ENCODE data around the gene INTS7. TPM values are rescaled to one million over a fixed set of nuclear protein-coding genes. Genes with fewer than 3 reads are reported as not detected.

Gene INTS7
- polyA plus RNA-seq, 1 of the 3 experiments (the other 2 are of a cell fraction), result 8.7 TPM

DNA sequence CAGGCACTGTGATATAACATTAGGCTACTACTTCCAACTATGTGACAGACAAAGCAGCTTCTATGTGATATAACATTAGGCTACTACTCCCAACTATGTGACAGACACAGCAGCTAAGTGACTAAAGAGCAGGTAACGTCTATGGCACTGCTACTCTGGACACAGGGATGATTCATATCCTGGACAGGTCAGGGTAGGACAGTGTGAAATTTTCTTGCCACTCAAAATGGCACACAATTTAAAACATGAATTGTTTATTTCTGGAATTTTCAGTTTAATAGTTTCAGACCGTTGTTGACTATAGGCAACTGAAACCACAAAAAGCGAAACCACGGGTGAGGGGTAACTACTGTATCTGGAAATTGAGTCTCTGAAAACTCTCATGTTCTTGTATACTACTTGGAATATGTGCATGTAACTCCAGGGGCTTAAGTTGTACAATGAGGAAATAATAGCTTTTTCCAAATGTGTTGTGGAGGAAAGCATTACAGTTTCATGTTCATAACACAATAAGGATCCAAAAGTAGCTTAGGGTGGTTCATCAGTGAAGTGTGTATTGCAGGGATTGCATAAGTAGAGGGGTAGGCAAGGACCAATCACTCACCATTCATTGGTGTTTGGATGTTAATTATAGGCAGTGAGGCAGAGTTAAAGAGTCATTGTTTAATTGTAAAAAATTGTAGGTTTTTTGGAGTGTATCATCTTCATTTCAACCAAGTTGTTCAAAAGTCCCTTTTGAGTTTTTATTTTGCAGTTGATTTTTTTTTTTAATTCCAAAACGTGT lies 5.5 kb upstream of the INTS7 start:
- Histone ChIP-seq H3K9me2 (no peaks in the 10 kb centered on the region), H2AFZ (ENCODE audit: low read depth) (peak overlapping the region; percentile 59), H3K27me3 (ENCODE audit: insufficient read depth) (no peaks in the 10 kb centered on the region), H3F3A (replicated peaks; ENCODE audit: insufficient read depth) (no peaks in the 10 kb centered on the region), H3K36me3 (replicated peaks in 1 of 2; ENCODE audit: control insufficient read depth in 1 of 2, insufficient read depth in 2 of 2, low read length in 1 of 2) (peaks cover 0 to 8% of the 10 kb centered on the region in 2 experiments), H3K4me3 (ENCODE audit: low read depth in 2 of 2, low read length in 1 of 2) (no peak overlapping the region; a peak in 1 of 4 replicates), H3K9ac (no peak overlapping the region), H3K4me1 (ENCODE audit: control insufficient read depth in 1 of 2, insufficient read depth in 2 of 2, low read depth in 1 of 2, low read length in 1 of 2) (peaks cover 0 to 17% of the 10 kb centered on the region in 2 experiments; a peak in 3 of 4 replicates), H3K79me2 (ENCODE audit: insufficient read depth) (peaks cover 92% of the 10 kb centered on the region), H3K27ac (ENCODE audit: low read depth in 2 of 2, low read length in 1 of 2) (no peak overlapping the region; a peak in 1 of 4 replicates), H3K4me2 (peak overlapping the region; percentile 38), H4K20me1 (ENCODE audit: insufficient read depth) (no peaks in the 10 kb centered on the region; the same call in 1 of the 2 replicates), H3K9me3 (no peaks in the 10 kb centered on the region)
- no peak for DNase-seq
- 77% methylated on average over 5 of the region's 5 CpGs for WGBS (ENCODE audit: low lambda C conversion rate)
- TF ChIP-seq, protein P1, sequence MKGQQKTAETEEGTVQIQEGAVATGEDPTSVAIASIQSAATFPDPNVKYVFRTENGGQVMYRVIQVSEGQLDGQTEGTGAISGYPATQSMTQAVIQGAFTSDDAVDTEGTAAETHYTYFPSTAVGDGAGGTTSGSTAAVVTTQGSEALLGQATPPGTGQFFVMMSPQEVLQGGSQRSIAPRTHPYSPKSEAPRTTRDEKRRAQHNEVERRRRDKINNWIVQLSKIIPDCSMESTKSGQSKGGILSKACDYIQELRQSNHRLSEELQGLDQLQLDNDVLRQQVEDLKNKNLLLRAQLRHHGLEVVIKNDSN (IDR thresholded peaks at IDR 0.05; ENCODE audit: borderline replicate concordance, low read depth), result no peak
- TF ChIP-seq GATA2 (CRISPR knock-in tag; IDR thresholded peaks at IDR 0.05) (no peak), EZH2phosphoT487 (IDR thresholded peaks at IDR 0.05; ENCODE audit: borderline replicate concordance, low read depth) (no peak), ELF1 (IDR thresholded peaks at IDR 0.05) (no peak), FOXJ3 (CRISPR knock-in tag; IDR thresholded peaks at IDR 0.05) (no peak), TEAD4 (IDR thresholded peaks at IDR 0.05; ENCODE audit: borderline replicate concordance, insufficient read depth) (no peak), FOXM1 (IDR thresholded peaks at IDR 0.05; ENCODE audit: low read depth) (no peak), NFIC (IDR thresholded peaks at IDR 0.05; ENCODE audit: borderline replicate concordance) (no peak), MEF2A (IDR thresholded peaks at IDR 0.05; ENCODE audit: borderline replicate concordance, low read depth) (no peak), EP300 (IDR thresholded peaks at IDR 0.05; ENCODE audit: borderline replicate concordance in 1 of 2, low read depth in 1 of 2, low read length in 1 of 2) (no peak), GABPA (IDR thresholded peaks at IDR 0.05; ENCODE audit: low read depth) (no peak), TAF1 (IDR thresholded peaks at IDR 0.05; ENCODE audit: borderline replicate concordance, low read depth, low read length) (no peak), RXRA (IDR thresholded peaks at IDR 0.05; ENCODE audit: borderline replicate concordance, low read depth) (no peak)
- TF ChIP-seq, protein P2, sequence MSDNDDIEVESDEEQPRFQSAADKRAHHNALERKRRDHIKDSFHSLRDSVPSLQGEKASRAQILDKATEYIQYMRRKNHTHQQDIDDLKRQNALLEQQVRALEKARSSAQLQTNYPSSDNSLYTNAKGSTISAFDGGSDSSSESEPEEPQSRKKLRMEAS (IDR thresholded peaks at IDR 0.05; ENCODE audit: low read depth), result no peak
- TF ChIP-seq, protein P3, sequence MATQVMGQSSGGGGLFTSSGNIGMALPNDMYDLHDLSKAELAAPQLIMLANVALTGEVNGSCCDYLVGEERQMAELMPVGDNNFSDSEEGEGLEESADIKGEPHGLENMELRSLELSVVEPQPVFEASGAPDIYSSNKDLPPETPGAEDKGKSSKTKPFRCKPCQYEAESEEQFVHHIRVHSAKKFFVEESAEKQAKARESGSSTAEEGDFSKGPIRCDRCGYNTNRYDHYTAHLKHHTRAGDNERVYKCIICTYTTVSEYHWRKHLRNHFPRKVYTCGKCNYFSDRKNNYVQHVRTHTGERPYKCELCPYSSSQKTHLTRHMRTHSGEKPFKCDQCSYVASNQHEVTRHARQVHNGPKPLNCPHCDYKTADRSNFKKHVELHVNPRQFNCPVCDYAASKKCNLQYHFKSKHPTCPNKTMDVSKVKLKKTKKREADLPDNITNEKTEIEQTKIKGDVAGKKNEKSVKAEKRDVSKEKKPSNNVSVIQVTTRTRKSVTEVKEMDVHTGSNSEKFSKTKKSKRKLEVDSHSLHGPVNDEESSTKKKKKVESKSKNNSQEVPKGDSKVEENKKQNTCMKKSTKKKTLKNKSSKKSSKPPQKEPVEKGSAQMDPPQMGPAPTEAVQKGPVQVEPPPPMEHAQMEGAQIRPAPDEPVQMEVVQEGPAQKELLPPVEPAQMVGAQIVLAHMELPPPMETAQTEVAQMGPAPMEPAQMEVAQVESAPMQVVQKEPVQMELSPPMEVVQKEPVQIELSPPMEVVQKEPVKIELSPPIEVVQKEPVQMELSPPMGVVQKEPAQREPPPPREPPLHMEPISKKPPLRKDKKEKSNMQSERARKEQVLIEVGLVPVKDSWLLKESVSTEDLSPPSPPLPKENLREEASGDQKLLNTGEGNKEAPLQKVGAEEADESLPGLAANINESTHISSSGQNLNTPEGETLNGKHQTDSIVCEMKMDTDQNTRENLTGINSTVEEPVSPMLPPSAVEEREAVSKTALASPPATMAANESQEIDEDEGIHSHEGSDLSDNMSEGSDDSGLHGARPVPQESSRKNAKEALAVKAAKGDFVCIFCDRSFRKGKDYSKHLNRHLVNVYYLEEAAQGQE (IDR thresholded peaks at IDR 0.05; ENCODE audit: low read depth, low read length), result no peak
- TF ChIP-seq, protein P4, sequence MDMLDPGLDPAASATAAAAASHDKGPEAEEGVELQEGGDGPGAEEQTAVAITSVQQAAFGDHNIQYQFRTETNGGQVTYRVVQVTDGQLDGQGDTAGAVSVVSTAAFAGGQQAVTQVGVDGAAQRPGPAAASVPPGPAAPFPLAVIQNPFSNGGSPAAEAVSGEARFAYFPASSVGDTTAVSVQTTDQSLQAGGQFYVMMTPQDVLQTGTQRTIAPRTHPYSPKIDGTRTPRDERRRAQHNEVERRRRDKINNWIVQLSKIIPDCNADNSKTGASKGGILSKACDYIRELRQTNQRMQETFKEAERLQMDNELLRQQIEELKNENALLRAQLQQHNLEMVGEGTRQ (IDR thresholded peaks at IDR 0.05; ENCODE audit: borderline replicate concordance, low read depth, low read length), result no peak
- POLR2A ChIA-PET, result interaction anchor here (0.7 kb wide), 1 partner anchor 322 kb away, joined by 3 read pairs; no protein-coding TSS in a partner anchor
- CTCF ChIA-PET, result interaction anchor here (0.9 to 4.4 kb wide), 5 partner anchors 19 to 360 kb away, joined by 3 to 14 read pairs (median 6); no protein-coding TSS in a partner anchor
